Measurements from ENCODE around the gene GABRD.
"Not testable (repeated sequence)": the region's sequence is repeated elsewhere in the genome, so short reads cannot be mapped to it uniquely, and the experiment has no call there.

GABRD gene

GRCh38 chr1:1979482-1980165 lies 39.5 kb upstream of the GABRD start:
- Histone ChIP-seq H3K9me3 (ENCODE audit: insufficient read depth, low read length) (no peaks in the 10 kb centered on the region), H2AFZ (ENCODE audit: low read depth, low read length) (no peak overlapping the region), H3K4me3 (ENCODE audit: low read length) (no peak overlapping the region), H3K9ac (ENCODE audit: low read length) (no peak overlapping the region), H3K4me2 (ENCODE audit: low read length) (no peak overlapping the region), H3K4me1 (ENCODE audit: low read length) (no peaks in the 10 kb centered on the region), H3K79me2 (ENCODE audit: low read length) (no peaks in the 10 kb centered on the region), H3K27me3 (ENCODE audit: low read depth, low read length) (no peaks in the 10 kb centered on the region), H3K27ac (ENCODE audit: low read length) (no peak overlapping the region), H4K20me1 (ENCODE audit: insufficient read depth, low read length) (no peaks in the 10 kb centered on the region), H3K36me3 (replicated peaks; ENCODE audit: low read depth, low read length) (no peaks in the 10 kb centered on the region)
- TF ChIP-seq CTCF (IDR thresholded peaks at IDR 0.05; ENCODE audit: low read depth, low read length) (no peak), EZH2phosphoT487 (IDR thresholded peaks at IDR 0.05; ENCODE audit: low read depth) (no peak)

- H3K4me3 ChIP-seq (ENCODE audit: low read length) = no peak overlapping the region
Observed at GRCh38 chr1:1980467-1981141, 38.5 kb upstream of the GABRD start.

GRCh38 chr1:1981142-1981500 lies 38.0 kb upstream of the GABRD start:
- H4K20me1 ChIP-seq (ENCODE audit: insufficient read depth, low read length) = no peaks in the 10 kb centered on the region
- no peak overlapping the region for H3K9ac ChIP-seq (ENCODE audit: low read length)
- H3K36me3 ChIP-seq (replicated peaks; ENCODE audit: low read depth, low read length) = no peaks in the 10 kb centered on the region
- no peaks in the 10 kb centered on the region for H3K9me3 ChIP-seq (ENCODE audit: insufficient read depth, low read length)
- H2AFZ ChIP-seq (ENCODE audit: low read depth, low read length) = no peak overlapping the region
- no peaks in the 10 kb centered on the region for H3K27me3 ChIP-seq (ENCODE audit: low read depth, low read length)
- no peak overlapping the region for H3K4me2 ChIP-seq (ENCODE audit: low read length)
- no peak for TF ChIP-seq EZH2phosphoT487 (IDR thresholded peaks at IDR 0.05; ENCODE audit: low read depth)
- TF ChIP-seq CTCF (IDR thresholded peaks at IDR 0.05; ENCODE audit: low read depth, low read length) = no peak
- no peaks in the 10 kb centered on the region for H3K79me2 ChIP-seq (ENCODE audit: low read length)
- no peaks in the 10 kb centered on the region for H3K4me1 ChIP-seq (ENCODE audit: low read length)
- no peak overlapping the region for H3K4me3 ChIP-seq (ENCODE audit: low read length)
- no peak overlapping the region for H3K27ac ChIP-seq (ENCODE audit: low read length)

More at GRCh38 chr1:1980467-1981141, 38.5 kb upstream of the GABRD start:
- Histone ChIP-seq H3K4me2 (ENCODE audit: low read length) (no peak overlapping the region), H3K36me3 (replicated peaks; ENCODE audit: low read depth, low read length) (no peaks in the 10 kb centered on the region), H3K27me3 (ENCODE audit: low read depth, low read length) (no peaks in the 10 kb centered on the region), H4K20me1 (ENCODE audit: insufficient read depth, low read length) (no peaks in the 10 kb centered on the region), H3K9ac (ENCODE audit: low read length) (no peak overlapping the region), H3K27ac (ENCODE audit: low read length) (no peak overlapping the region), H2AFZ (ENCODE audit: low read depth, low read length) (no peak overlapping the region), H3K79me2 (ENCODE audit: low read length) (no peaks in the 10 kb centered on the region), H3K4me1 (ENCODE audit: low read length) (no peaks in the 10 kb centered on the region), H3K9me3 (ENCODE audit: insufficient read depth, low read length) (no peaks in the 10 kb centered on the region)
- no peak for TF ChIP-seq CTCF (IDR thresholded peaks at IDR 0.05; ENCODE audit: low read depth, low read length)

GRCh38 chr1:1981631-1982327 lies 37.4 kb upstream of the GABRD start:
- not testable (repeated sequence) for H3K9ac ChIP-seq (ENCODE audit: low read length); H3K27me3 ChIP-seq (ENCODE audit: low read depth, low read length); H3K27ac ChIP-seq (ENCODE audit: low read length)

More at GRCh38 chr1:1981631-1982327, 37.4 kb upstream of the GABRD start:
- H3K4me3 ChIP-seq (ENCODE audit: low read length); H3K36me3 ChIP-seq (replicated peaks; ENCODE audit: low read depth, low read length); H2AFZ ChIP-seq (ENCODE audit: low read depth, low read length); H3K4me2 ChIP-seq (ENCODE audit: low read length); H3K9me3 ChIP-seq (ENCODE audit: insufficient read depth, low read length); H4K20me1 ChIP-seq (ENCODE audit: insufficient read depth, low read length); H3K79me2 ChIP-seq (ENCODE audit: low read length); H3K4me1 ChIP-seq (ENCODE audit: low read length): not testable (repeated sequence)
